Calu3 (cell line): ENCODE measurements around the gene ARMC2. TPM values are rescaled to one million over a fixed set of nuclear protein-coding genes. Genes with fewer than 3 reads are reported as not detected.
"Not testable (repeated sequence)": the region's sequence is repeated elsewhere in the genome, so short reads cannot be mapped to it uniquely, and the experiment has no call there.

Experiments used
- BruUV-seq: library from RNA; stranded (reverse); fragments of 400-500 nt; replicated peaks from 2 replicates; lab custom pipeline; 2021; lab: Mats Ljungman, UMichigan
- CTCF ChIA-PET: fragments of 300-600 bp; sonication (Branson Sonifier 250); formaldehyde crosslinking; loops from one replicate; lab custom pipeline; 2022; ENCODE audit warnings: antibody characterized with exemption; lab: Charles Lee
- DNase-seq: peaks from one replicate; pipeline ENCODE4 v3.0.0; 2022
- H3K27ac Mint-ChIP-seq: one replicate; pipeline ENCODE4 v1.8.0; 2022; ENCODE audit warnings: mixed read lengths; ENCODE audit not compliant: unreplicated experiment
- H3K27me3 Mint-ChIP-seq: one replicate; pipeline ENCODE4 v1.8.0; 2022; ENCODE audit warnings: mixed read lengths; ENCODE audit not compliant: unreplicated experiment
- H3K36me3 Mint-ChIP-seq: one replicate; pipeline ENCODE4 v1.8.0; 2022; ENCODE audit warnings: mild to moderate bottlenecking, moderate library complexity, mixed read lengths; ENCODE audit not compliant: insufficient read depth, unreplicated experiment
- H3K4me1 Mint-ChIP-seq: one replicate; pipeline ENCODE4 v1.8.0; 2022; ENCODE audit warnings: mild to moderate bottlenecking, low read depth, mixed read lengths; ENCODE audit not compliant: unreplicated experiment
- H3K4me3 Mint-ChIP-seq: one replicate; pipeline ENCODE4 v1.8.0; 2022; ENCODE audit warnings: mild to moderate bottlenecking, low read depth, moderate library complexity, mixed read lengths; ENCODE audit not compliant: unreplicated experiment
- H3K9me3 Mint-ChIP-seq: one replicate; pipeline ENCODE4 v1.8.0; 2022; ENCODE audit warnings: low read depth, mixed read lengths; ENCODE audit not compliant: unreplicated experiment
- intact Hi-C: fragments of 100-400 bp; cut with micrococcal nuclease; formaldehyde crosslinking; loops from one replicate; pipeline ENCODE4 v1.10.0; 2022; ENCODE audit not compliant: unreplicated experiment
- total RNA-seq: library from RNA; stranded (reverse); gene quantifications from 2 replicates; pipeline ENCODE4 v1.2.3, GENCODE V29; 2022
- TF ChIP-seq, protein P1 (sequence below): fragments of 200-600 bp; IDR thresholded peaks from one replicate; pipeline ENCODE4 v1.8.0; 2022; ENCODE audit warnings: antibody characterized with exemption; ENCODE audit not compliant: unreplicated experiment

Gene ARMC2
- total RNA-seq, 1 experiment from 2014 or later = 7.1 TPM

DNA sequence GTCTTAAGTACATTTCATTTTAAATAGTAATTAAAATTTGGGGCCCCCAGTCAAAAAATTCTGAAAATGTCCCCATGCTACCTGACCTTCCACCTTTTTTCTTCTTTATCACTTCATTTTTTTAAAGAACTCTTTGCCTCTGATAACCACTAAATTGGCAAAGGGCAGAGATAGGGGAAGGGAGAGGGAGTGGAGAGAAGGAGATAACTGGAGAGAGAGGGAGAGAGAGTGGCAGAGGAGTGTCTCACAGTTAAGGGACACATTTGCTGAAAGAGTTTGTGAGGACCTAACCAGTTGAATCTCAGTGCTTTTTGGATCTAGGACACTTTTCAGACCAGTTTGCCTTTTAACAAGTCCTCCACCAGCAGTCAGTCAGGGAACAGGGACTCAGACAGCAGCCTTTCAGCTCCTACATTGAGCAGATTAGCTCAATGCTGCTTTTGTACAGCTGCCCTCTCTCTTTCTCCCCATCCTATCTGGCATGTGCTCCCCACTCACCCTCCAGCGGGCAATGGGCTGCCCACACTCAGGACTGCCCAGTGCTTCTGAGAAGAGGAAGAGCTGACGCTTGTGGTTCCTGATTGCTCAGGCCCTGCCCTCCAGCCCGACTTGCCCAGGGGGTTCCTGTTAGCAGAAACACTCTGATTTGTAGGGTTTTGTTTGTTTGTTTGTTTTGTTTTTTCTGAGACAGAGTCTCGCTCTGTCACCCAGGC lies 14.4 kb downstream of the ARMC2 start:
- no TSS peak for BruUV-seq
- Mint-ChIP-seq H3K27ac (no peak overlapping the region), H3K9me3 (no peaks in the 10 kb centered on the region), H3K27me3 (no peaks in the 10 kb centered on the region), H3K4me1 (no peaks in the 10 kb centered on the region), H3K4me3 (no peak overlapping the region), H3K36me3 (no peaks in the 10 kb centered on the region)
- TF ChIP-seq, protein P1, sequence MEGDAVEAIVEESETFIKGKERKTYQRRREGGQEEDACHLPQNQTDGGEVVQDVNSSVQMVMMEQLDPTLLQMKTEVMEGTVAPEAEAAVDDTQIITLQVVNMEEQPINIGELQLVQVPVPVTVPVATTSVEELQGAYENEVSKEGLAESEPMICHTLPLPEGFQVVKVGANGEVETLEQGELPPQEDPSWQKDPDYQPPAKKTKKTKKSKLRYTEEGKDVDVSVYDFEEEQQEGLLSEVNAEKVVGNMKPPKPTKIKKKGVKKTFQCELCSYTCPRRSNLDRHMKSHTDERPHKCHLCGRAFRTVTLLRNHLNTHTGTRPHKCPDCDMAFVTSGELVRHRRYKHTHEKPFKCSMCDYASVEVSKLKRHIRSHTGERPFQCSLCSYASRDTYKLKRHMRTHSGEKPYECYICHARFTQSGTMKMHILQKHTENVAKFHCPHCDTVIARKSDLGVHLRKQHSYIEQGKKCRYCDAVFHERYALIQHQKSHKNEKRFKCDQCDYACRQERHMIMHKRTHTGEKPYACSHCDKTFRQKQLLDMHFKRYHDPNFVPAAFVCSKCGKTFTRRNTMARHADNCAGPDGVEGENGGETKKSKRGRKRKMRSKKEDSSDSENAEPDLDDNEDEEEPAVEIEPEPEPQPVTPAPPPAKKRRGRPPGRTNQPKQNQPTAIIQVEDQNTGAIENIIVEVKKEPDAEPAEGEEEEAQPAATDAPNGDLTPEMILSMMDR = no peak
- CTCF ChIA-PET = no interaction called here
- no peak for DNase-seq
- intact Hi-C loops = no loop called here

DNA sequence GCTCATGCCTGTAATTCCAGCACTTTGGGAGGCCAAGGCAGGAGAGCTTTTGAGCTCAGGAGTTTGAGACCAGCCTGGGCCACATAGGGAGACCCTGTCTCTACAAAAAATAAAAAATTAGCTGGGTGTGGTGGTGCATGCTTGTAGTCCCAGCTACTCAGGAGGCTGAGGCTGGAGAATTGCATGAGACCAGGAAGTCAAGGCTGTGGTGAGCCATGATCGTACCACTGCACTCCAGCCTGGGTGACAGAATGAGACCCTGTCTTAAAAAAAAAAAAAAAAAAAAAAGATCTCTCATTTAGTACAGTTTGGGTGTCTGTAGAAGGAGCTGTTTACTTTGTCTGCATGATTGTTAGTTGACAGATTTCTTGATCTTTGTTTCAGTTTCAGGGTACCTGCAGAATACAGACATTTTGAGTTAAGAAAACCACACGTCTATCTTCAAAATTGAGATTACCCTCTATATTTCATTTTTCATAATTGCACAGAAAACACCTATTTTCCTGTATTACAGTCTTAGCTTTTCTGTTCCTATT lies 17.6 kb downstream of the ARMC2 start:
- intact Hi-C loops, H3K4me1 Mint-ChIP-seq, H3K27me3 Mint-ChIP-seq, H3K4me3 Mint-ChIP-seq, CTCF ChIA-PET, H3K9me3 Mint-ChIP-seq, DNase-seq, H3K27ac Mint-ChIP-seq, H3K36me3 Mint-ChIP-seq, BruUV-seq: not testable (repeated sequence)

DNA sequence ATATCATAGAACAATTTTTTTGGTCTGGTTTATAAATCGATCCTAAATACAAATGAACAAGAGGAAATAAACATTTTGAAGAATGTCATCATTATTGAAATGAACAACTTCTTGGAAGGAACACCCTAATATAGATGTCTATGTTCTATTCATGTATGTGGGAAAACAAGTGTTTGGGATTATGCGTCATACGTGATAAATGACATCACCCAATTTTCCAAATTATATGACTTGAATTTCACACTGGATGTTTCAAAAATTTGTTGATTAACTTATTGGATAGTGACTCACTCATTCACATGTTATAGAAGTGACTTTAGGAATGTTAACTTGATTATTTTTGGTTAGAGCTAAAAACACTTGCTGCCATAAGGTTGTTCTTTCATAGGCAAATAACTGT lies 18.6 kb downstream of the ARMC2 start:
- Mint-ChIP-seq H3K27ac (no peak overlapping the region), H3K36me3 (no peaks in the 10 kb centered on the region), H3K4me1 (no peaks in the 10 kb centered on the region), H3K4me3 (no peak overlapping the region), H3K27me3 (no peaks in the 10 kb centered on the region), H3K9me3 (no peaks in the 10 kb centered on the region)
- no TSS peak for BruUV-seq
- CTCF ChIA-PET = no interaction called here
- DNase-seq = no peak
- TF ChIP-seq, protein P1 = no peak
- intact Hi-C loops = no loop called here

DNA sequence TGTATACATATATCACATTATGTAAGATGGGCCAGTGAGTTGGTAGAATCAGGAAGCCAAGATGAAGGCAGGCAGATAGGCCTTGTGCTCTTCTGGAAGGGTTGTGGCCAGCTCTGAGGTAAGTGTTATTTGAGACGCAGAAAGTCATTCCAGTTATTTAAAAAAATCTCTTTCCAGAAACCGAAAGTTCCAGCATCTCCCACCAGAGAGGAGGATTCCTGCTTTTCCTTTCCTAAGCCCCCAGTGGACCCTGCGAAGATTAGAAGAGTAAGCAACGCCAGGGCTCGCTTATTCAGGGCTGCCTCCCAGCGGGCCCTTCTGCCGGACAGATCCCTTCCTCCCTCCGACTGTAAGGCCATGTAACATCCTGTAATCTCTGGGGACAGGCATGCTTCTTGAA lies 20.4 kb downstream of the ARMC2 start:
- TF ChIP-seq, protein P1 = no peak
- no peak for DNase-seq
- Mint-ChIP-seq H3K27ac (no peak overlapping the region), H3K4me1 (no peaks in the 10 kb centered on the region), H3K36me3 (no peaks in the 10 kb centered on the region), H3K4me3 (no peak overlapping the region), H3K9me3 (no peaks in the 10 kb centered on the region), H3K27me3 (no peaks in the 10 kb centered on the region)
- CTCF ChIA-PET = no interaction called here
- intact Hi-C loops = no loop called here
- BruUV-seq = no TSS peak

DNA sequence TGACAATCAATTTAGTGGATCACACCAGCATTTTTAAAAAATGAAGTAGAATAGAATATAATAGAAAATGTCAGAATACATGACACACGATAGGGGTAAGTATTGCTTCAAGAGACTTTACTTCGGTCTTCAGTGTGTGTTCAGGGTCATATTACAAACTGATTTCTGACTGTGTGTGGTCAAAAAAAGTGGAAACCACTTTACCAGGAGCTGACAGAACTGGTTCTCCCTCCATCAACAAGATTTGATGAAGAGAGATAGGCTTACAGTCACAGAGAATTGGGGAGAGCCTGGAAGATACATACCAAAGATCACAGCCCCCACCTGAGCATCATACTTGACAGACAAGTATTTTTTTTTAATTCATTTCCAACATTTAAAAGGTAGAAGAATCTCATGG lies 21.7 kb downstream of the ARMC2 start:
- Mint-ChIP-seq H3K4me1 (no peaks in the 10 kb centered on the region), H3K4me3 (no peak overlapping the region), H3K9me3 (no peaks in the 10 kb centered on the region), H3K27me3 (no peaks in the 10 kb centered on the region), H3K27ac (no peak overlapping the region), H3K36me3 (no peaks in the 10 kb centered on the region)
- intact Hi-C loops = no loop called here
- no TSS peak for BruUV-seq
- TF ChIP-seq, protein P1 = no peak
- no peak for DNase-seq
- CTCF ChIA-PET = interaction anchor here (0.7 kb wide), 1 partner anchor 684 kb away, joined by 5 read pairs; no protein-coding TSS in a partner anchor
